Right cardiac atrium (tissue), 5 donors: ENCODE data around the gene LSM10. TPM values are rescaled to one million over a fixed set of nuclear protein-coding genes. Genes with fewer than 3 reads are reported as not detected.
A peak's percentile ranks its signal among the peaks of the same experiment; 100 is the strongest.

Source experiments
- ATAC-seq, 2 donors: fragments of 200-7000 bp; cut with Tn5 transposase; one replicate each; pipeline versions ENCODE4 v1.8.0 to v1.9.1; 2020; ENCODE audit warnings: moderate library complexity in 2 of 2, mild to moderate bottlenecking in 1 of 2
- DNase-seq, 3 donors: peaks; one replicate each; pipeline ENCODE4 v3.0.0-alpha.2; 2020
- H3K27ac ChIP-seq: one replicate; pipeline ENCODE4 v1.5.1; 2013; ENCODE audit warnings: mild to moderate bottlenecking, low read length, control low read depth, moderate library complexity
- H3K27me3 ChIP-seq: one replicate; pipeline ENCODE4 v1.6.1; 2013; ENCODE audit not compliant: control insufficient read depth, insufficient read depth
- H3K4me1 ChIP-seq: one replicate; pipeline ENCODE4 v1.6.1; 2013; ENCODE audit warnings: low read length; ENCODE audit not compliant: control insufficient read depth, insufficient read depth
- H3K4me3 ChIP-seq: one replicate; pipeline ENCODE4 v1.5.1; 2013; ENCODE audit warnings: low read length, control low read depth
- H3K9me3 ChIP-seq: one replicate; pipeline ENCODE4 v1.6.1; 2013; ENCODE audit warnings: low read length; ENCODE audit not compliant: control insufficient read depth
- WGBS: extraction: QIAGEN DNeasy Blood & Tissue Kit; methylation state at CpG from one replicate; pipeline ENCODE4 v1.1.7; 2013; 5-methylcytosine and 5-hydroxymethylcytosine counted together
- intact Hi-C, 4 donors: fragments of 100-400 bp; cut with DNase I; formaldehyde crosslinking; loops; one replicate each; pipeline versions ENCODE4 v1.11.0 to v1.14.0; 2022 to 2023
- polyA plus RNA-seq: library from polyadenylated mRNA; stranded (reverse); fragments of 200-250 nt; gene quantifications from one replicate; pipeline ENCODE4 v1.2.3, GENCODE V29; 2013
- total RNA-seq, 4 donors: library from RNA; stranded (reverse); fragmentation: NEBNext Ultra II Directional; extraction: Animal tissue kit (Norgen Biotek cat#: 25700); gene quantifications; one replicate each; pipeline ENCODE4 v1.2.1, GENCODE V29; 2021
- donor health status: healthy with polysubstance abuse.
- donor health status: DM: no; HTN: yes; CAD: no.
- donor health status: DM: no; HTN: no; CAD: no.
- donor health status: DM: no; HTN: yes; CAD: no; lungs with severe emphysema.
- donor health status: DM: yes; HTN: yes; CAD: no.

LSM10 gene
- total and polyA plus RNA-seq, 5 donors, result 70.9 to 121 (median 75.7) TPM

GRCh38 chr1:36391271-36391670 lies 6.4 kb downstream of the LSM10 start:
- Histone ChIP-seq H3K27me3 (no peaks in the 10 kb centered on the region), H3K27ac (no peak overlapping the region), H3K4me3 (no peak overlapping the region), H3K9me3 (no peaks in the 10 kb centered on the region), H3K4me1 (peaks cover 9% of the 10 kb centered on the region)
- DNase-seq, result no peak
- WGBS, result 94% methylated on average over 8 of the region's 8 CpGs
- no peak for ATAC-seq
- intact Hi-C loops, result no loop called here

GRCh38 chr1:36390411-36390810 lies 7.3 kb downstream of the LSM10 start:
- no peaks in the 10 kb centered on the region for H3K9me3 ChIP-seq
- intact Hi-C loops, result no loop called here
- ATAC-seq (no peak), DNase-seq (no peak)
- H3K27me3 ChIP-seq, result no peaks in the 10 kb centered on the region
- peaks cover 9% of the 10 kb centered on the region for H3K4me1 ChIP-seq
- WGBS, result 91% methylated on average over 2 of the region's 2 CpGs
- no peak overlapping the region for H3K27ac ChIP-seq
- H3K4me3 ChIP-seq, result no peak overlapping the region

GRCh38 chr1:36389999-36390398 lies 7.7 kb downstream of the LSM10 start:
- Histone ChIP-seq H3K4me3 (no peak overlapping the region), H3K9me3 (no peaks in the 10 kb centered on the region), H3K27me3 (no peaks in the 10 kb centered on the region), H3K27ac (no peak overlapping the region), H3K4me1 (peaks cover 9% of the 10 kb centered on the region)
- ATAC-seq (no peak), DNase-seq (no peak)
- intact Hi-C loops, result loop anchor here in 1 of 4 donors (10.0 kb wide), 1 partner anchor 235 kb away; the partner anchor contains the start of gene MAP7D1
- 95% methylated on average over 1 of the region's 1 CpG for WGBS

GRCh38 chr1:36389261-36389660 lies 8.4 kb downstream of the LSM10 start:
- H3K4me3 ChIP-seq, result no peak overlapping the region
- WGBS, result 57% methylated on average over 2 of the region's 2 CpGs
- peaks cover 9% of the 10 kb centered on the region for H3K4me1 ChIP-seq
- peak overlapping the region; percentile 14 for H3K27ac ChIP-seq
- intact Hi-C loops, result loop anchor here in 1 of 4 donors (10.0 kb wide), 1 partner anchor 234 kb away; the partner anchor contains the start of gene MAP7D1
- H3K9me3 ChIP-seq, result no peaks in the 10 kb centered on the region
- DNase-seq (no peak), ATAC-seq (no peak)
- no peaks in the 10 kb centered on the region for H3K27me3 ChIP-seq

- Histone ChIP-seq H3K27me3 (no peaks in the 10 kb centered on the region), H3K4me1 (peaks cover 9% of the 10 kb centered on the region), H3K4me3 (no peak overlapping the region), H3K27ac (peak overlapping the region; percentile 93), H3K9me3 (no peaks in the 10 kb centered on the region)
- WGBS, result 31% methylated on average over 10 of the region's 10 CpGs
- DNase-seq, result peak in 2 of 3 donors; percentile 61 to 80
- intact Hi-C loops, result loop anchor here in 1 of 4 donors (10.0 kb wide), 1 partner anchor 233 kb away; the partner anchor contains the start of gene MAP7D1
- peak; percentile 2 to 8 for ATAC-seq
Observed at GRCh38 chr1:36387141-36387949, 10.4 kb downstream of the LSM10 start.

GRCh38 chr1:36386265-36387140 lies 11.2 kb downstream of the LSM10 start:
- Histone ChIP-seq H3K27ac (peak overlapping the region; percentile 93), H3K9me3 (no peaks in the 10 kb centered on the region), H3K4me3 (peak overlapping the region; percentile 92), H3K4me1 (peaks cover 11% of the 10 kb centered on the region), H3K27me3 (no peaks in the 10 kb centered on the region)
- intact Hi-C loops, result loop anchor here in 1 of 4 donors (10.0 kb wide), 1 partner anchor 232 kb away; the partner anchor contains the start of gene MAP7D1
- DNase-seq (peak; percentile 95 to 96 (median 95)), ATAC-seq (peak; percentile 89 to 90)
- under 1% methylated on average over 14 of the region's 14 CpGs for WGBS

- peaks cover 18% of the 10 kb centered on the region for H3K4me1 ChIP-seq
- peak within 1 kb of the TSS; percentile 92 for H3K4me3 ChIP-seq
- no peaks in the 10 kb centered on the region for H3K27me3 ChIP-seq
- WGBS, result under 1% methylated on average over 82 of the region's 82 CpGs
- peak within 1 kb of the TSS; percentile 97 for H3K27ac ChIP-seq
- ATAC-seq (peak; percentile 94 to 95), DNase-seq (peak; percentile 97 to 99 (median 99))
- intact Hi-C loops, result loop anchor here in 1 of 4 donors (10.0 kb wide), 1 partner anchor 231 kb away; the partner anchor contains the start of gene MAP7D1
- no peaks in the 10 kb centered on the region for H3K9me3 ChIP-seq
Observed at GRCh38 chr1:36385410-36386264, 12.1 kb downstream of the LSM10 start, which contains the start of gene STK40. Gene STK40 (minus strand): TSS chr1:36385924. CDS start chr1:36361332, 24,592 bp downstream.

- WGBS, result under 1% methylated on average over 25 of the region's 25 CpGs
- Histone ChIP-seq H3K4me1 (peaks cover 23% of the 10 kb centered on the region), H3K4me3 (peak overlapping the region; percentile 92), H3K27me3 (no peaks in the 10 kb centered on the region), H3K27ac (peak overlapping the region; percentile 97), H3K9me3 (no peaks in the 10 kb centered on the region)
- ATAC-seq (no peak), DNase-seq (peak; percentile 62 to 81 (median 77))
- intact Hi-C loops, result loop anchor here in 1 of 4 donors (10.0 kb wide), 1 partner anchor 230 kb away; the partner anchor contains the start of gene MAP7D1
Observed at GRCh38 chr1:36384542-36385409, 12.9 kb downstream of the LSM10 start.

- DNase-seq (peak in 1 of 3 donors; percentile 64), ATAC-seq (no peak)
- intact Hi-C loops, result loop anchor here in 1 of 4 donors (10.0 kb wide), 1 partner anchor 228 kb away; the partner anchor contains the start of gene MAP7D1
- WGBS, result 77% methylated on average over 4 of the region's 4 CpGs
- Histone ChIP-seq H3K9me3 (no peaks in the 10 kb centered on the region), H3K27ac (peak overlapping the region; percentile 45), H3K27me3 (no peaks in the 10 kb centered on the region), H3K4me3 (no peak overlapping the region), H3K4me1 (peaks cover 25% of the 10 kb centered on the region)
Observed at GRCh38 chr1:36383240-36383639, 14.5 kb downstream of the LSM10 start.
